Measurements from ENCODE around the gene ELMO2. TPM values are rescaled to one million over a fixed set of nuclear protein-coding genes. Genes with fewer than 3 reads are reported as not detected.

The ELMO2 gene
- total RNA-seq, 2 experiments from 2014 or later = 57.4 to 64.1 TPM

- ChIA-PET CTCF (interaction anchor here (0.6 to 2.2 kb wide), 6 partner anchors 16 to 350 kb away, joined by 3 to 8 read pairs (median 4); partner anchors contain the start of gene ELMO2), POLR2A (interaction anchor here (0.7 to 2.1 kb wide), 5 partner anchors 9 to 42 kb away, joined by 3 to 20 read pairs (median 4); partner anchors contain the start of gene ELMO2)
- DNase-seq = no peak
- H3K27ac Mint-ChIP-seq = peak overlapping the region; percentile 85
- no peaks in the 10 kb centered on the region for H3K9me3 Mint-ChIP-seq
- no peaks in the 10 kb centered on the region for H3K27me3 Mint-ChIP-seq
- peaks cover 39% of the 10 kb centered on the region for H3K36me3 Mint-ChIP-seq
- peaks cover 77% of the 10 kb centered on the region for H3K4me1 Mint-ChIP-seq (ENCODE audit: low read depth)
- H3K4me3 Mint-ChIP-seq = peak overlapping the region; percentile 94
- intact Hi-C loops (cut with micrococcal nuclease) = loop anchor here (1.0 to 10.0 kb wide), 5 partner anchors 36 to 550 kb away; partner anchors contain the start of genes CDH22, ELMO2, PCIF1 and UBE2C
These were observed 41.5 kb downstream of the ELMO2 start for GRCh38 chr20:46364670-46365486.

GRCh38 chr20:46363874-46364669 is 42.3 kb downstream of the ELMO2 start:
- Mint-ChIP-seq H3K9me3 (no peaks in the 10 kb centered on the region), H3K27ac (peak overlapping the region; percentile 94), H3K36me3 (peaks cover 36% of the 10 kb centered on the region)

DNA sequence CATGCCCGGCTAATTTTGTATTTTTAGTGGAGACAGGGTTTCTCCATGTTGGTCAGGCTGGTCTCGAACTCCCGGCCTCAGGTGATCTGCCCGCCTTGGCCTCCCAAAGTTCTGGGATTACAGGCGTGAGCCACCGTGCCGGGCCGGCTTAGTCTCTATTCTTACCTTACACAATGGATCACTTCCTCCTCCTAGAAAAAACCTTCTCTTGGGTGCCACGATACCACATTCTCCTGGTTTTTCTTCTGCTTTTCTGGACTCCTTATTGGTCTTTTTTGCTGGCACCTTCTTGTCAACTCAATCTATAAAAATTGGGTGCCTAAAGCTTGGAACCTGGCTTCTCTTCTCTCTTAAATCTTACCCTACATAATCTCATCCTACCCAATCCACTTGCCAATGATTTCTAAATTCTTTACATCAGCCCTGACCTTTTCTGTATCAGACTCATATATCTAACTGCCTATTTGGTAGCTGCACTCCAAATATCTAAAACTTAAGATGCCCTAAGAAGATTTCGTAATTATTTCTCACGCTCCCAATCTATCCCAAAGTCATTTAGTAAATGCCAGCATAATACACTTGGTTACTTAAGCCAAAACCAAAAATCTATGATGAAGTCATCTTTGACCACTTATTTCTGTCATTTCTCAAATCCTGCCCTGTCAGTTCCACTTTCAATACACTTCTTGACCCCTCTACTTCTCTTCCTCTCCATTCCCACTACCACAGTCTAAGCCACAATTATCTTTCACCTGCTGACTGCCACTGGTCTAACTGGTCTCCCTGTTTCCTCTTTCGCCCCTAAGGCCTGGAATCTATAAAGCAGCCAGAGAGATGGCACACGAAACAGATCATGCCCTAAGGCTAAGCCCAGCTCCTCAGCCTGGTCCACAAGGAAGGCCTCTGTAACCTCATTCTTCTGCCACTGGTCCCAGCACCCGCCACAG is 43.2 kb downstream of the ELMO2 start:
- peaks cover 30% of the 10 kb centered on the region for H3K36me3 Mint-ChIP-seq
- peaks cover 79% of the 10 kb centered on the region for H3K4me1 Mint-ChIP-seq (ENCODE audit: low read depth)
- peak overlapping the region; percentile 94 for H3K27ac Mint-ChIP-seq
- intact Hi-C loops (cut with micrococcal nuclease) = loop anchor here (5.0 to 10.0 kb wide), 3 partner anchors 56 to 548 kb away; partner anchors contain the start of genes CDH22, PCIF1 and UBE2C
- no peak for DNase-seq
- H3K9me3 Mint-ChIP-seq = no peaks in the 10 kb centered on the region
- CTCF ChIA-PET = interaction anchor here (1.0 to 2.2 kb wide), 3 partner anchors 15 to 57 kb away, joined by 3 to 8 read pairs (median 8); partner anchors contain the start of gene ELMO2
- H3K4me3 Mint-ChIP-seq = peak overlapping the region; percentile 94
- H3K27me3 Mint-ChIP-seq = no peaks in the 10 kb centered on the region
- POLR2A ChIA-PET = interaction anchor here (0.7 to 2.1 kb wide), 3 partner anchors 36 to 44 kb away, joined by 3 to 20 read pairs (median 11); partner anchors contain the start of gene ELMO2

More at GRCh38 chr20:46363874-46364669, 42.3 kb downstream of the ELMO2 start:
- peak overlapping the region; percentile 94 for H3K4me3 Mint-ChIP-seq
- ChIA-PET CTCF (interaction anchor here (1.0 to 2.2 kb wide), 4 partner anchors 15 to 57 kb away, joined by 3 to 8 read pairs (median 7); partner anchors contain the start of gene ELMO2), POLR2A (interaction anchor here (0.7 to 2.1 kb wide), 5 partner anchors 10 to 43 kb away, joined by 3 to 20 read pairs (median 4); partner anchors contain the start of gene ELMO2)
- DNase-seq = peak; percentile 91
- intact Hi-C loops (cut with micrococcal nuclease) = loop anchor here (1.0 to 10.0 kb wide), 5 partner anchors 37 to 549 kb away; partner anchors contain the start of genes CDH22, ELMO2, PCIF1 and UBE2C
- H3K4me1 Mint-ChIP-seq (ENCODE audit: low read depth) = peaks cover 81% of the 10 kb centered on the region
- H3K27me3 Mint-ChIP-seq = no peaks in the 10 kb centered on the region

DNA sequence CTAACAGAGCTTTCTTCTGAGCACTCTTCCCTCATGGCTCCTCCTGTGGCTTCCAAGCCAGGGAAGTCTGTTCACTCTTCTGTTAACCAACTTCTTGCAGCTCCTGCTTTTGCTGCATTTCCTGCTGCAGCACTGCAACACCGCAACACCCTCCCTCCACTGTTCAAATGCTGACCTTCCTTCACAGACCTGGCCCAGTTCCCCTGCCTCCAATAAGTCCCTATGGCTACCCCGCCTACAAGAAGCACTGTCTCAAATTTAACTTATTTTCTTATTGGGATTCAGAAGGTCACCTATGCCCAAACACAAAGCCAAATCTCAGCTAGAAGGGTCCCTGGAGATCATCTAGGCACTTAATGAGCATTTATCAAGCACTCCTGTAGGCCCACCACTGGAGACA is 44.6 kb downstream of the ELMO2 start:
- peak overlapping the region; percentile 71 for H3K27ac Mint-ChIP-seq
- intact Hi-C loops (cut with micrococcal nuclease) = loop anchor here (5.0 to 10.0 kb wide), 3 partner anchors 55 to 547 kb away; partner anchors contain the start of genes CDH22, PCIF1 and UBE2C

DNA sequence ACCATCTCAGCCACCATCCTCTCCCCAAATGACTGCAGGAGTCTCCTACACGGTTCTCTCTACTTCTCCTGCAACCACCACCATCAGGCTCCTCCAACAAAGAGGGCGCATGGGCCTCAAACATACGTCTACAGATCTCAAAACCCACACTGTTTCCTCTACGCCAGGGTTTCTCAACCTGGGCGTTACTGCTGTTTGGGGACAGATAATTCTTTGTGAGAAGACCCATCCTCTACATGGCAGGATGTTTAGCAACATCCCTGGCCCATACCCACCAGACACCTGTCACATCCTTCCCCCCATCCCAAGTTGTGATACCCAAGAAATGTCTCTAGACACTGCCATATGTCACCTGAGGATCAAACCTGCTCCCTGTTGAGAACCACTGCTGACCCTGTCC is 45.0 kb downstream of the ELMO2 start:
- ChIA-PET CTCF (interaction anchor here (1.1 to 2.6 kb wide), 3 partner anchors 13 to 55 kb away, joined by 3 to 11 read pairs (median 5); no protein-coding TSS in a partner anchor), POLR2A (interaction anchor here (1.2 kb wide), 1 partner anchor 45 kb away, joined by 3 read pairs; the partner anchor contains the start of gene ELMO2)
- peak overlapping the region; percentile 1 for H3K4me3 Mint-ChIP-seq
- H3K27ac Mint-ChIP-seq = peak overlapping the region; percentile 71
- DNase-seq = peak; percentile 53
- no peaks in the 10 kb centered on the region for H3K27me3 Mint-ChIP-seq
- no peaks in the 10 kb centered on the region for H3K9me3 Mint-ChIP-seq
- H3K4me1 Mint-ChIP-seq (ENCODE audit: low read depth) = peaks cover 79% of the 10 kb centered on the region
- intact Hi-C loops (cut with micrococcal nuclease) = loop anchor here (5.0 to 10.0 kb wide), 3 partner anchors 54 to 547 kb away; partner anchors contain the start of genes CDH22, PCIF1 and UBE2C
- peaks cover 18% of the 10 kb centered on the region for H3K36me3 Mint-ChIP-seq

More for the DNA sequence above, 44.6 kb downstream of the ELMO2 start:
- POLR2A ChIA-PET = interaction anchor here (1.2 kb wide), 1 partner anchor 45 kb away, joined by 3 read pairs; the partner anchor contains the start of gene ELMO2
- CTCF ChIA-PET = interaction anchor here (1.1 to 2.6 kb wide), 3 partner anchors 13 to 55 kb away, joined by 3 to 11 read pairs (median 5); no protein-coding TSS in a partner anchor
- H3K4me3 Mint-ChIP-seq = peak overlapping the region; percentile 1
- no peak for DNase-seq
- peaks cover 83% of the 10 kb centered on the region for H3K4me1 Mint-ChIP-seq (ENCODE audit: low read depth)
- no peaks in the 10 kb centered on the region for H3K9me3 Mint-ChIP-seq
- peaks cover 21% of the 10 kb centered on the region for H3K36me3 Mint-ChIP-seq
- no peaks in the 10 kb centered on the region for H3K27me3 Mint-ChIP-seq

DNA sequence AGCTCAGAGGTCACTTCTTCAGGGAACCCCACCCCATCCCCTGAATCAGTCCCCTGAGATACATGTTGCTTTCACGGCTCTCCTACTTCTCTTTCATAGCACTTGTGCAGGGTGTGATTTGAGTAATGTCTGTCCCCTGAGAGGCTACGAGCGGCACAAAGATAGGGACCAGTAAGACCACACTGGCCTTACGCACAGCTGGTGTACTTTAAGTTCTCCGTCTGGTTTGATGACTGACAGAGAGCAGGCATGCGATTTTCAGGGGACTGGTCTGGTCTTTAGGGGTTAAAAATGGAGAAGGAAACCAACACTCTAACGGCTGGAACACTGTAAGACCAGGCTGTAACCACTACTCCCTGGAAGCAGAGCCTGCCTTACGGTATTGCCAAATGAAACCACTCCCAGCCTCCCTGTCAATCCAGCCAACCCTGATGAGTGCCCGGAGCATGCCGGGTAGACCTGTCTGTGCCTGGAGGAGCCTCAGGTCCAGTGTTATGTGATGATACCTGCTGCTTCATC is 47.1 kb downstream of the ELMO2 start:
- Mint-ChIP-seq H3K9me3 (no peaks in the 10 kb centered on the region), H3K27me3 (no peaks in the 10 kb centered on the region), H3K36me3 (peaks cover 23% of the 10 kb centered on the region), H3K4me3 (no peak overlapping the region), H3K4me1 (ENCODE audit: low read depth) (peaks cover 66% of the 10 kb centered on the region), H3K27ac (peak overlapping the region; percentile 68)
- intact Hi-C loops (cut with micrococcal nuclease) = no loop called here
- ChIA-PET CTCF (interaction anchor here (1.1 to 2.6 kb wide), 3 partner anchors 11 to 52 kb away, joined by 4 to 11 read pairs (median 4); no protein-coding TSS in a partner anchor), POLR2A (no interaction called here)
- DNase-seq = no peak

DNA sequence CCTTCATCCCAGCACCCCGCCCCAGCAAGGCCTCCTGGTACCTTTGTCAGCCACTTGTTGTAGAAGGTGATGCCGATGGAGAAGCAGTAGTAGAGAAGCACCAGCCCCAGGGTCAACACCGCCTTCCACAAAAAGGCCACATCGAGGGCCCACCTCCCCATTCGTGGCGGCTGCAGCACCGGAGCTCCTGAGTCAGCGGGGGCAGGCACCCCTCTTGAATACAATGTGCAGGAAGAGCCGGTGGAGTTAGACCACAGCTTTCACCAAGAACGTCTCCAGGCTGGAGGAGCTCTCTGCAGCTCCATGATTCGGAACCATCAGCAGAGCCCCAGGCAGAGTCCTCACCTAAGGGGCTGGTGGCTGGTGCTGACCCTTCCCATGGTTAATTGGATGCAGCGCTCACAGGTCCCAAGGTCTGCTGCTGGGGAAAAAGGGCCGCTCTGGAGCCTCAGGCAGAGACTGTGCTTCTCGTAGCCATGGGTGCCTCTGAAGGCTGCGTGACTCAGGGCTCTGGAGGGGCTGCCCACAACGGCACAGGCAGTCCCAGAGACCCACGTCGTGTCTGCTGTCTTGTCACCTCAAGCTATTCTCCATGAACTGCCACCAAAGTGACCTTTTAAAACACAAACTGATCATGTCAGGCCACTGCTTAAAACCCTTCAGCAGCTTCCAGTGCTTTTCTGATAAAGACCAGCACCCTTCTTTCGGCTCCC is 47.9 kb downstream of the ELMO2 start:
- POLR2A ChIA-PET = interaction anchor here (1.2 to 1.3 kb wide), 2 partner anchors 48 to 51 kb away, joined by 3 to 6 read pairs; partner anchors contain the start of gene ELMO2
- H3K4me1 Mint-ChIP-seq (ENCODE audit: low read depth) = peaks cover 62% of the 10 kb centered on the region
- no peaks in the 10 kb centered on the region for H3K9me3 Mint-ChIP-seq

DNA sequence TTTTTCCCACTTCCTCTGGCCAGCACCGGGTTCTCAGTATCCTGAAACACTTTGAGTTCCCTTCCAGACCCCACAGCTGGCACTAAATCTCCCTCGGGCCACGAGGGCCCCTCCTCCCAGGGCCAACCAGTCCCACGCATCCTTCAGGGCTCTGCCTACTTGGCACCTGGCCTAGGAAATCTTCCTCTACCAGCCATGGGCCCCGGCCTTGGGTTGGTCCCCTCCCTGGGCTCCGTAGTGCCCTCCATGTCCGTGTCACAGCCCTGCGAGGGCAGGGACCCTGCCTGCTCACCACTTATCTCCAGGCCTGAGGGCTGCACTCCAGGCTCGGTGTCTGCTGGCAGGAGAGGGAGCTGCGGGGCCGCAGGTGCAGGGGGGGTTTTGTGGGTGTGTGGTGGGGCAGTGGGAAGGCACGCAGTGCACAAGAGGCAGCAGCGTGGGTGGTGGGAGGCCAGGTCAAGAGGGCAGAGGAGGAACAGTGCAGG is 49.3 kb downstream of the ELMO2 start:
- peaks cover 17% of the 10 kb centered on the region for H3K36me3 Mint-ChIP-seq
- no peak for DNase-seq
- no peaks in the 10 kb centered on the region for H3K9me3 Mint-ChIP-seq
- intact Hi-C loops (cut with micrococcal nuclease) = no loop called here
- ChIA-PET POLR2A (no interaction called here), CTCF (no interaction called here)
- no peaks in the 10 kb centered on the region for H3K27me3 Mint-ChIP-seq
- peaks cover 48% of the 10 kb centered on the region for H3K4me1 Mint-ChIP-seq (ENCODE audit: low read depth)
- H3K4me3 Mint-ChIP-seq = no peak overlapping the region
- peak overlapping the region; percentile 33 for H3K27ac Mint-ChIP-seq

More for the DNA sequence above, 47.9 kb downstream of the ELMO2 start:
- Mint-ChIP-seq H3K27ac (no peak overlapping the region), H3K36me3 (peaks cover 20% of the 10 kb centered on the region), H3K4me3 (no peak overlapping the region), H3K27me3 (no peaks in the 10 kb centered on the region)
- intact Hi-C loops (cut with micrococcal nuclease) = no loop called here
- CTCF ChIA-PET = interaction anchor here (0.7 to 1.3 kb wide), 4 partner anchors 9 to 51 kb away, joined by 3 to 4 read pairs (median 4); no protein-coding TSS in a partner anchor
- no peak for DNase-seq

GRCh38 chr20:46356195-46357029 is 50.0 kb downstream of the ELMO2 start:
- intact Hi-C loops (cut with micrococcal nuclease) = no loop called here
- ChIA-PET CTCF (no interaction called here), POLR2A (interaction anchor here (1.9 kb wide), 1 partner anchor 12 kb away, joined by 5 read pairs; no protein-coding TSS in a partner anchor)
- Mint-ChIP-seq H3K36me3 (peaks cover 19% of the 10 kb centered on the region), H3K27ac (no peak overlapping the region), H3K4me1 (ENCODE audit: low read depth) (peaks cover 41% of the 10 kb centered on the region), H3K9me3 (no peaks in the 10 kb centered on the region), H3K27me3 (no peaks in the 10 kb centered on the region), H3K4me3 (no peak overlapping the region)
- no peak for DNase-seq
